GM18909 (cell line): ENCODE data around the gene HECW1.
"Not testable (repeated sequence)": the region's sequence is repeated elsewhere in the genome, so short reads cannot be mapped to it uniquely, and the experiment has no call there.

Source experiments
- ATAC-seq: cut with Tn5 transposase; IDR thresholded peaks from one replicate; pipeline ENCODE4 v1.9.1; 2021; ENCODE audit warnings: mild to moderate bottlenecking; ENCODE audit not compliant: unreplicated experiment, poor library complexity

The HECW1 gene

GRCh38 chr7:43337811-43338210 lies 225.4 kb downstream of the HECW1 start:
- ATAC-seq, result no peak

DNA sequence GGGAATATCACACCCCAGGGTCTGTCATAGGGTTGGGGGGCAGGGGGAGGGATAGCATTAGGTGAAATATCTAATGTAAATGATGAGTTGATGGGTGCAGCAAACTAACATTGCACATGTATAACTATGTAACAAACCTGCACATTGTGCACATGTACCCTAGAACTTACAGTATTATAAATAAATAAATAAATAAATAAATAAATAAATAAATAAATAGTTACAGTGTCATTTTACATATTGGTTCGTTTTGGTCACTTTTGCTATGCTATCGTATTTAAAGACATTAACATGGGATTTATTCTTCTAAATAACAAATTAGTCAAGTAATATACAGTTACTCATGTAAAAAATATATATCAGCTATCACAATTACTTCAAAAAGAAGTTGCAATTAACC lies 228.7 kb downstream of the HECW1 start:
- ATAC-seq, result no peak

GRCh38 chr7:43343417-43343816 lies 231.0 kb downstream of the HECW1 start:
- not testable (repeated sequence) for ATAC-seq

DNA sequence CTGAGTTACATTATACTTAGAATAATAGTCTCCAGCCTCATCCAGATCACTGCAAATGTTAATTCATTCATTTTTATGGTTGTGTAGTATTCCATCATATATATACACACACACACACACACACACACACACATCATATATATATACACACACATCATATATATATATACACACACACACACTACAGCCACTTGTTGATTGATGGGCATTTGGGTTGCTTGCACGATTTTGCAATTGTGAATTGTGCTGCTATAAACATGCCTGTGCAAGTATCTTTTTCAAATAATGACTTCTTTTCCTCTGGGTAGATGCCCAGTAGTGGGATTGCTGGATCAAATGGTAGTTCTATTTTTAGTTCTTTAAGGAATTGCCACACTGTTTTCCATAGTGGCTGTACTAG lies 233.2 kb downstream of the HECW1 start:
- ATAC-seq, result not testable (repeated sequence)

- ATAC-seq, result no peak
Observed at GRCh38 chr7:43351683-43352082, 239.2 kb downstream of the HECW1 start.

DNA sequence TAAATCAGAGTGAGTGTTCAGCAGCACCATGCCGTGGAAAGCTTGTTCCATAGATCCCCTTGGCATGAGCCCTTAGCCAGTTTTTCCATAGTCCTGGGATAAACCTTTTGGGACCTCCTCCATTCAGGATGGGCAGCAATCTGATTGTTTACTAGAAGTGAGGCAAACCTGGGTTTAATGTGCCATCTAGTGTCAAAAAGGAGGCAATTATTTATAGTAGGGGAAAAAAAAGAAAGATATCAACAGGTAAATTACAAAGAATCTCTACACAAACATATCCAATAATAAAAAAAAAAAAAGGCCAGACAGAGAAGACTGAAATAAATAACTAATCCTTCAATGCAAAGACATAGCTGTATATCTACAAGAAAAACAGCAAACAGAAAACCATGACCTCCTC lies 241.5 kb downstream of the HECW1 start:
- no peak for ATAC-seq

DNA sequence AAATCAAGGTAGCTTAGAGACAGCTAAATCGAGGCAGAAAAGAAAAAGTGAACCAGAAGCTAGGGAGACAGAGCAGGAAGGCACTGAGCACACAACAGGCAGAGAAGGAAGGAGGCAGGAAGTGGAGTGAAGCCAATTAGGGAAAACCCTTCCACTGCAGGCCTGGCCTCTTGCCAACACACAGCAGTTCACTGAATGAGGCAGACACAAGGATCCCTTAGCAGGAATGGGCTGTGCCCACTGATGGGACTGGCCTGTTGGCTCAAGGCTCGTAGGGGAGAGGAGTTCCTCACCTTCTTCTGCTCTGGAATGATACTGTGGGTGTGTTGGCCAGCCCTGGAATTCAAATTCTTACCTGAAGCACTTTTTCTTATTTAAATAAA lies 250.2 kb downstream of the HECW1 start:
- no peak for ATAC-seq

DNA sequence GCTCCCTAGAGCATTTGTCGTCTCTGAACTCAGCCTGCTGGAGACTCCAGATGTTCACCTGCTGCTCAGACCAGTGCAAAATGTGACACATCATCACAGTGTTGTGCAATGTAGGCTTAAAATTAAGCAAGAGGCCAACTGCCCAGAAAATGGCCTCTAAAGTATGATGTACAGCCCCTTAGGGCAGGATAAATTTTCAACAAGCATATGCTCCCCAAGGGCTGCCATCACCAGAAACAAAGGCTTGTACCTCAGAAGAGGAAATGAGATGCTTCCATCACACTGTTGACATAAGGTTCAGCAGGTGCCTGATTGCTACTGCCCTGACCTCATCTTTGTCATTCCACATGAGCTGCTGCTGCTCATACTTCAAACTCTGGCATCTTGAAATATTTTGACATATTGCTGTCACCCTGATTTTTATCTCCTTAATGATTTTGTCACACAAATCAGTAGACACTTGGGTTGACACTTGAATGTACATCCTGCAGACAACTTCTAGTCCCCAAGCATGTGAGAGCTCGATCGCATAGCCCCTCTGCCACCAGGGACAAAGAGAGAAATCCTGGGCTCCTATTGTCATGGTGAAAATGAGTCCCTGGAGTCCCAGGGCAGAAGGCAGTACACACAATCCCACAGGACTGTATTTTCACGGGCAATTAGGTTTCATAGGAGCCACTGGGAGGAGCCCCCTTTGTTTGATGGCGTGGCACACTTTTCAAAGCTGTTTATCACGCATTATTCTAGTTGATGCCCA lies 250.8 kb downstream of the HECW1 start:
- ATAC-seq, result no peak

DNA sequence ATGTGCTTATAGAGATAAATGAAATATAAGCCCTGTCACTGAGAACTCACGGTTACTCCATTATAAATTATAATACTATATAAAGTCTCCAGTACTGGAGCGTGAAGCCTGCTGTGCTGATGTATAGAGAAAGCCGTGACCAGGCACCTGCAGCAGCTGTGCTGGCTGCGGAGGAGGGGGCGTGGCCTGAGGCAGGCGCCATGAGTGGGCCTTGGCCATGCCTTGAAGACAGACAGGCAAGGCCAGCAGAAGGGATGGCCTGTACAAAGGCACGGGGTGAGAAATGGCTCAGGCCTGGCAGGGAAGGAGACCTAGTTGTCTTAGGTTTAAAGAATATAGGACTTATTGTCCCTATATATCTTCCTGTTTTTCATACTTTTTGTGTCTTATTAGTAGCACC lies 251.9 kb downstream of the HECW1 start:
- ATAC-seq, result no peak

- ATAC-seq, result no peak
Observed at GRCh38 chr7:43372676-43373355, 260.4 kb downstream of the HECW1 start.

DNA sequence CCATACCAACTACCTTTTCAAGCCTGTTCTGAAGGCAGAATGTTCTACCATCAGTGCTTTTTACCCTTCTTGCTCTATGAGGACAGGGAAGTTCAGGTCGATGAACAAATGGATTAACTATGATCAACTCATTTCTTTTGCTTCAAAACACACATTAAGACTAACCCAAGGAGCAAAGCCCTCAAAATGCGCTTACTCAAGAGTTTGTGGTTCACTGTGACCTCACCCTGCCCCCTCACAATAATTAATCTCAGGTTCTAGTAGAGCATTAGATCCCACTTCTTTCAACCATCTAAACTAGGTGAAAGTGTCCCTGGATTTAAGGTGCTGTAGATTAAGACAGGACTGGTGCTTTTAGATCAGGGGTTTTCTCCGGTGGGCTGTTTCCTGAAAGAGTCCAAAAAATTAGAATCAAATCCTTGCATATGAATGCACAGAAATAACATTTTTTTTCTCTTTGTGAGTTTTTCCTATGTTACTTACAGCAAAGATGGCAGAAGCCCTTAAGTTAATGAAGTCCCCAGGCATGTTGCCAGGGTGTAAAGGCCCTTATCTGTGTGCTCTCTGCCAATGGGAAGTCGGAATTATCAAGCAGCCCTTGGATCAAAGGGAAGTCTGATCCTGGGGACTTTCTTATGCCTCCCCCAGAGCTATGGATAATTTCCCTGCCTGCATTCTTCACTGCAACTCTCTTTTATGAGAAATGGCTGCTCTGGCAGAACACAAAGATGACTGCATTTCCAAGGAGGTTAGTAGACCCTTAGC lies 264.9 kb downstream of the HECW1 start:
- no peak for ATAC-seq

DNA sequence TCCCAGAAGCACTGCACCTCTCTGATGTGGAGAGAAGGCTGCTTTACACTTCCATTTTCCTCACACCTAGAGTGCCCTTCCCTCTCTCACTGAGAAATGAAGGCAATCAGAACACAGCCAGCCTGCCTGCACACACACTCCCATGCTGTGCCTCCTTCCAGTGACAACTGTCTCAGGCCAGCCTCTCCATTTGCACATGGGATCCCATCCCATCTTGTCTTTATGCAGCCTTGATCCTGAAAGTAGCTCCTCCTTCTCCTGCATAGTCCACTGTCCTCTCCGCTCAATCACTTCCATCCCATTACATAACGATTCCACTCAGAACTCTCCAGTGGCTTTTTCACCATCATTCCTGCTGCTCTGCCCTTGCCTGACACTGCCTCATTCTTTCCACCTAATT lies 266.8 kb downstream of the HECW1 start:
- no peak for ATAC-seq

GRCh38 chr7:43384616-43385308 lies 272.3 kb downstream of the HECW1 start:
- ATAC-seq, result no peak

DNA sequence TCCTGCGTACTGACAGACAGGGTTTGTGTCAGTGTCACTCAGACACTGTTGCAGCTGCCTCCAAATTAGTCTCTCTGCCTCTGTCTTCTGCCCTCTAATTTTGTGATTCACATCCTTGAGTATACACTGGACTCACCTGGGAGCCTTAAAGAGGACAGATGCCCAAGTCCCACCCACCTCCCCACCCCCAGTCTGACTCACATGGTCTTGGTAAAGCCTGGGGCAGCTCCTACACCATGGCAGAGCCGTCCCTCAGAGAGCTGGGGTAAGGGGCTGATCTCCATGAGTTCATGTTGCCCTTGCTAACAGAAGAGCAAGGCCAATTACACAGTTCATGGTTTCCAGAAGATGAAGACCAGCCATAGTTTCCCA lies 272.8 kb downstream of the HECW1 start:
- ATAC-seq, result no peak

DNA sequence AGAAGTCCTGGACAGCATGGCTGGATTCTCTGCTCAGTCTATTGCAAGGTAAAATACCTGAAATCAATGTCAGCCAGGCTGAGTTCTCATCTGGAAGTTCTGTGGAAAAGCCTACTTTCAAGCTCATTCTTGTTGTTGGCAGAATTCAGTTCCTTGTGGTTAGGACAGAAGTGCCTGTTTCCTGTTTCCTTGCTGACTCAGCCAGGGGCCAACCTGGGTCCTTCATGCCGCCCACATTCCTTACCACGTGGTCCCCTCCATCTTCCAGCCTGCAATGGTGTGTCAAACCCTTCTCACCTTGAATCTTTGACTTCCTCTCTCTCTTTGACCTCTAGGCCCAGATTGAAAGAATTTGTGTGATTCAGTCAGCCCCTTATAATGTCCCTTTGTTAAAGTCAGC lies 273.4 kb downstream of the HECW1 start:
- no peak for ATAC-seq

DNA sequence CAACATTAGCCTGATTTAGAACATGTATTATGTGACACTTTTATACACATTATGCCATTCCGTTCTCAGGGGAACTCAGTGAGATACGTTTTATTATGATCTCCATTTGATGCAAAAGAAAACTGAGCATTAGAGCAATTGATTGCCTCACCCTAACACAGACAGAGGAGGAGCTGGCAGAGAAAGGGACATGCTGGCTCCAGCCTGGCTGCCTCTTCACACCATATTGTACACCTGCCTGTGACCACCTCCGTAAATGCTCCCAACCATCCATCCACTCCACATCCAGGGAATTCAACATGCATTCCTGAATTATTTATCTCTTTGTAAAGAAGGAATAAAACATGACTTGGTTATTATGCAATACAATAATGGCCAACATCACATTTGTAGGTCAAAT lies 275.5 kb downstream of the HECW1 start:
- ATAC-seq, result no peak

- ATAC-seq, result no peak
Observed at GRCh38 chr7:43390576-43390975, 278.1 kb downstream of the HECW1 start.

GRCh38 chr7:43391518-43391917 lies 279.1 kb downstream of the HECW1 start:
- ATAC-seq, result no peak

DNA sequence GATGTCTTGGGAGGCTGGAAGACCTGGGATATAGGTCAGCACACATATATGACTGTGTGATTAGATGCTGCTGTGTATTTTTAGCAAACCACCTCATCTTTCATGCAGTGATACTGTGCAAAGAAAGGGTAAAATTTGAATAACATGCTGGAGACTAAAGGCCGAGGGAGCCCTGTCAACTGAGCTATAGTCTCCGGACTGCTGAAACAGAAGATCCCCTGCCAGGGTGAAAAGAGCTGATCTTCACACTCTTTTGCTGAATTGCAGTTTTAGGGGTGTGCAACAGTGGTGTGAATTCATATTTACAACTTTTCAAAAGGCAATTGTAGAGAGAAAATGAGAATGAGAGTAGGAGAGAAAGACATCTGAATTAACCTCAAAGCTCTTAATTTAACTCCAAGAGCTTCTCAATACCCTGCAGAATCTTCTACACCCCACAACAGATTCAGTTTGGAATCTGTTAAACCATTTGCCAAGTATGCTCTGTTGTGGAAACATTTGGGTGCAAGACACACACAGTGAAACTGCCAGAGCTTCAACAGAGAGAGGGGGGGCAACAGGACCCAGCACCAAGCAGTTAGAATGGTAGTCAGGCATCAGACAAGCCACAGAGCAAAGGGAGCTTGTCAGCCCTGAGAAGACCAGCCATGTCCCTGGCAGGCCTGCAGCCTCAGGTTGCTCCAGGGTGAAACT lies 280.3 kb downstream of the HECW1 start:
- ATAC-seq, result no peak

DNA sequence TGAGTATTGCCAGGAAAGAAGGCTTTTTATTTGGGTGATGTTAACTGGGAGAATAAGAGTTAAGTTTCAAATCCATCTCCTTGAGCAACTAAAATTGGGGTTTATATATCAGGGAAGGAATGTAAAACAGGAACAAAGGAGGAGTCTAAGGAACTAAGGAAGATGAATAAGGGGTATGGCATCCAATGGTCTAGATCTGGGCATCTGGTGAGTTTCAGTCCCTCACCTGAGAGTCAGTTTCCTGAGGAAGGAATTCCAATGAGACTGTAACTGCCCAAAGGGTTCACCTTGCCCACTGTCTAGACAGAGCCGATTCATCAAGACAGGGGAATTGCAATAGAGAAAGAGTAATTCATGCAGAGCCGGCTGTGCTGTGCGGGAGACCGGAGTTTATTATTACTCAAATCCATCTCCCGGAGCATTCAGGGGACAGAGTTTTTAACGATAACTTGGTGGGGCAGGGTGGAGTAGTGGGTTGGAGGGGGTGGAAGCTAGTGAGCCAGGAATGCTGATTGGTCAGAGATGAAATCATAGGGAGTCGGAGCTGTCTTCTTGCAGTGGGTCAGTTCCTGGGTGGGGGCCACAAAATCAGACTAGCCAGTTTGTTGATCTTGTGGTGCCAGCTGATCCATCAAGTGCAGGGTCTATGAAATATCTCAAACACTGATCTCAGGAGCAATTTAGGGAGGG lies 282.1 kb downstream of the HECW1 start:
- ATAC-seq, result no peak
